ENCODE results near the gene MYRIP.
"Not testable (repeated sequence)": the region's sequence is repeated elsewhere in the genome, so short reads cannot be mapped to it uniquely, and the experiment has no call there.

MYRIP gene

GRCh38 chr3:40046149-40046548 lies 236.7 kb downstream of the MYRIP start:
- TF ChIP-seq TAF1 (IDR thresholded peaks at IDR 0.05; ENCODE audit: borderline replicate concordance, low read depth, low read length) (no peak), POLR2A (IDR thresholded peaks at IDR 0.05; ENCODE audit: low read depth, low read length) (no peak), POLR2AphosphoS5 (IDR thresholded peaks at IDR 0.05; ENCODE audit: low read depth, low read length) (no peak)
- no peak for DNase-seq (ENCODE audit: insufficient read length)
- no peak for FAIRE-seq

GRCh38 chr3:40047406-40047805 lies 238.0 kb downstream of the MYRIP start:
- FAIRE-seq: no peak
- TF ChIP-seq POLR2A (IDR thresholded peaks at IDR 0.05; ENCODE audit: low read depth, low read length) (no peak), TAF1 (IDR thresholded peaks at IDR 0.05; ENCODE audit: borderline replicate concordance, low read depth, low read length) (no peak), POLR2AphosphoS5 (IDR thresholded peaks at IDR 0.05; ENCODE audit: low read depth, low read length) (no peak)
- DNase-seq (ENCODE audit: insufficient read length): no peak

DNA sequence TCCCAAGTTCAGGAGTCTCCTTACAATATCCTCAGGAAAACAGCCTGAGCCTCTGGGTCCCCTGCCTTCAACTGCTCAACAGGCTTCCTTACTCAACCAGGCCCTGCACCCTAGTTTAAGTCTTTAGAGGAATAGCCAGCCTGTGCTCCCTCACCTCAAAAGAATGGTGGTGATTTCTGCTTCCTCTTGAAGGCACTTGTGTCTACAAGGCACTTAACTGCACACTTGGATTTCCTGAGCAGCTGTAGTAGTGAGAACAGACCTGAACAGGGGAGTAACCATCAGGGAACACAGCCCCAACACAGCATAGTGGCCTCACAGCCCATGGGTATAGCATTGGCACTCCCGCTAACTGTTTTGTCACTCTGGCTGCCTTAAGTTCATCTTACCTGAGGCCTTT lies 244.3 kb downstream of the MYRIP start:
- TF ChIP-seq TAF1 (IDR thresholded peaks at IDR 0.05; ENCODE audit: borderline replicate concordance, low read depth, low read length): no peak
- TF ChIP-seq POLR2A (IDR thresholded peaks at IDR 0.05; ENCODE audit: low read depth, low read length): no peak
- TF ChIP-seq POLR2AphosphoS5 (IDR thresholded peaks at IDR 0.05; ENCODE audit: low read depth, low read length): no peak
- no peak for FAIRE-seq

GRCh38 chr3:40054568-40055222 lies 245.3 kb downstream of the MYRIP start:
- no peak for TF ChIP-seq POLR2AphosphoS5 (IDR thresholded peaks at IDR 0.05; ENCODE audit: low read depth, low read length)
- TF ChIP-seq TAF1 (IDR thresholded peaks at IDR 0.05; ENCODE audit: borderline replicate concordance, low read depth, low read length): no peak
- TF ChIP-seq POLR2A (IDR thresholded peaks at IDR 0.05; ENCODE audit: low read depth, low read length): no peak
- no peak for DNase-seq (ENCODE audit: insufficient read length)
- FAIRE-seq: no peak

More for the DNA sequence above, 244.3 kb downstream of the MYRIP start:
- no peak for DNase-seq (ENCODE audit: insufficient read length)

DNA sequence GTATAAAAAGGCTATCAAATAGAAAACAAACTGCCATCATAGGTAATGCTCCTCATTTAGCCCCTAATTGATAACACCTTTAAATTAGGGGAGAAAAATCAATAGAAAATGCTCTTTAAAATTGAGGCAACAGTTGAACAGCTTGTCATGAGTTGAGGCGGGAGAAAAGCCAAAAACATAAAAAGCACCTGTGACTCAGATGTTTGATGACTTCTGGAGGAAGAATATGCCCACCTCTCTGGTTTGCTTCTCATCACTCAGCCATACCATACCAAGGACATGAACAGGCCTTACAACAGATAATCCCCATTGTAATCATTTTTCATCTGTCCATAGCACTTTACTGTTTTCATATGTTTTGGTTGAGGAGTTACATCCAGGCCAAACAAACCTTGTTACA lies 246.0 kb downstream of the MYRIP start:
- FAIRE-seq (no peak), DNase-seq (ENCODE audit: insufficient read length) (no peak)
- TF ChIP-seq TAF1 (IDR thresholded peaks at IDR 0.05; ENCODE audit: borderline replicate concordance, low read depth, low read length): no peak
- no peak for TF ChIP-seq POLR2AphosphoS5 (IDR thresholded peaks at IDR 0.05; ENCODE audit: low read depth, low read length)
- TF ChIP-seq POLR2A (IDR thresholded peaks at IDR 0.05; ENCODE audit: low read depth, low read length): no peak

GRCh38 chr3:40055956-40056355 lies 246.5 kb downstream of the MYRIP start:
- DNase-seq (ENCODE audit: insufficient read length): no peak
- TF ChIP-seq POLR2A (IDR thresholded peaks at IDR 0.05; ENCODE audit: low read depth, low read length): no peak
- TF ChIP-seq POLR2AphosphoS5 (IDR thresholded peaks at IDR 0.05; ENCODE audit: low read depth, low read length): no peak
- no peak for TF ChIP-seq TAF1 (IDR thresholded peaks at IDR 0.05; ENCODE audit: borderline replicate concordance, low read depth, low read length)
- FAIRE-seq: no peak

- no peak for FAIRE-seq
- no peak for DNase-seq (ENCODE audit: insufficient read length)
- TF ChIP-seq TAF1 (IDR thresholded peaks at IDR 0.05; ENCODE audit: borderline replicate concordance, low read depth, low read length): no peak
Measured at GRCh38 chr3:40057077-40057476, 247.7 kb downstream of the MYRIP start.

- TF ChIP-seq TAF1 (IDR thresholded peaks at IDR 0.05; ENCODE audit: borderline replicate concordance, low read depth, low read length): no peak
- no peak for TF ChIP-seq POLR2A (IDR thresholded peaks at IDR 0.05; ENCODE audit: low read depth, low read length)
- TF ChIP-seq POLR2AphosphoS5 (IDR thresholded peaks at IDR 0.05; ENCODE audit: low read depth, low read length): no peak
- DNase-seq (ENCODE audit: insufficient read length): no peak
- FAIRE-seq: no peak
Measured at GRCh38 chr3:40057786-40058185, 248.4 kb downstream of the MYRIP start.

GRCh38 chr3:40068636-40069035 lies 259.2 kb downstream of the MYRIP start:
- no peak for TF ChIP-seq POLR2AphosphoS5 (IDR thresholded peaks at IDR 0.05; ENCODE audit: low read depth, low read length)
- TF ChIP-seq TAF1 (IDR thresholded peaks at IDR 0.05; ENCODE audit: borderline replicate concordance, low read depth, low read length): no peak
- no peak for TF ChIP-seq POLR2A (IDR thresholded peaks at IDR 0.05; ENCODE audit: low read depth, low read length)
- DNase-seq (ENCODE audit: insufficient read length): no peak
- no peak for FAIRE-seq

- DNase-seq (ENCODE audit: insufficient read length) (no peak), FAIRE-seq (no peak)
- TF ChIP-seq POLR2A (IDR thresholded peaks at IDR 0.05; ENCODE audit: low read depth, low read length) (no peak), TAF1 (IDR thresholded peaks at IDR 0.05; ENCODE audit: borderline replicate concordance, low read depth, low read length) (no peak), POLR2AphosphoS5 (IDR thresholded peaks at IDR 0.05; ENCODE audit: low read depth, low read length) (no peak)
Measured at GRCh38 chr3:40070816-40071215, 261.4 kb downstream of the MYRIP start.

DNA sequence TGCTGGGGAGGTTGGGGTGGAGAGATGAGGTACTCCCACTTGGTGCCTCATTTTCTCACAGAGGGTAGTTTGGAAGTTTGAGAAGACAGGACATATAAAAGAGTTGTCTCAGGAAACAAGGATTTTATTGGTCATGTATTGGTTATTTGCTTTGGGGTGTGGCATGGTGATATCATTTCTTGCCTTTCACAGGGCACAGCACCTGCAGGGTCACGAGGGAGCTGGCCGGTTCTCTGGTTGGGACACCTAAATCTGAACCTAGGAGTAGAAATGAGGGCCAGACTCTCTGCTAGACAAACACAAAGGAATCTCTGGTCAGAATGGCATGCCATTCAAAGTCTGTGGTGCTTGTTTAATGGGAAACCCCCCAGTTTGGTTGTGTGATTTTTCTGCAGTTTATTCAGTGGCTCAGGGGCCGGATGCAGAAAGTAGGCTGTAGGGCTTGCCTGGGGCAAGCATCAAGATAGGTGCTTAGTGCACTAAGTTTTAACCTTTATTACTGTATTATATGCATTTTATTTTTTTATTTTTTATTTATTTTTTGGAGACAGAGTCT lies 262.4 kb downstream of the MYRIP start:
- no peak for DNase-seq (ENCODE audit: insufficient read length)
- no peak for TF ChIP-seq POLR2AphosphoS5 (IDR thresholded peaks at IDR 0.05; ENCODE audit: low read depth, low read length)
- TF ChIP-seq POLR2A (IDR thresholded peaks at IDR 0.05; ENCODE audit: low read depth, low read length): no peak
- TF ChIP-seq TAF1 (IDR thresholded peaks at IDR 0.05; ENCODE audit: borderline replicate concordance, low read depth, low read length): no peak
- peak; percentile 5 for FAIRE-seq

DNA sequence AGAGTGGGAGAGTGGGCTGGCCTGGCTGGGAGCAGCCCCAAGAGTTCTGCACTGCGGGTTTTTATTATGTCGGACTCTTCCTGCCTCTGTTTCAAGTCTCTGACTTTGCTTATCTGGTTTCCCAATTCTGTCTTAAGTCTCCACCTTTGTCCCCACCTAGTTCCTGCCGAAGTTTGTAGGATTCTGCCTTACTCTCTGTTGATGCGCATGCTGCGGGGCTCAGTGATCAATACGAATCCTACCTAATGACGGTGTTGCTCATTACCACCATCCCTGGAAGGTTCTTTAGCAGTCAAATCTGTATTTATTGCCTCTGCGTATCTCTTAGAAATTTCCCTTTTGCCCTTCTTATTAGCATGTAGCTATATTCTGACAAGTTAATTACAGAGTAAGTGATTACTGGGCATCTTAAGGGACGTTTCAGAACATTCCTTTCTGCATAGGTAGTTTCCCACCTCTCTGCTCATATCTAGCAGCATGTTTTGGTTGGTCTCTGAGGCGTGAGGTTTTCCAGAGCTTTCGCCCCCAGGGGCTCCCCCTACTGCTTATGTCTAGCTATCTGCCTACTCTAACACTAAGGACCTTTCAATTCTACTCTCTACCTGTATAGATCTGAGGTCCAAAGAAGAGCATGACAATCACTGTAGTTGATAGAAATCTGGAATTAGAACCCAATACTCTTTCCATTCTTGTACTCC lies 264.1 kb downstream of the MYRIP start:
- DNase-seq (ENCODE audit: insufficient read length): no peak
- no peak for TF ChIP-seq POLR2A (IDR thresholded peaks at IDR 0.05; ENCODE audit: low read depth, low read length)
- no peak for TF ChIP-seq POLR2AphosphoS5 (IDR thresholded peaks at IDR 0.05; ENCODE audit: low read depth, low read length)
- TF ChIP-seq TAF1 (IDR thresholded peaks at IDR 0.05; ENCODE audit: borderline replicate concordance, low read depth, low read length): no peak
- FAIRE-seq: no peak

GRCh38 chr3:40077139-40077538 lies 267.7 kb downstream of the MYRIP start:
- FAIRE-seq; DNase-seq (ENCODE audit: insufficient read length): not testable (repeated sequence)

- not testable (repeated sequence) for DNase-seq (ENCODE audit: insufficient read length); FAIRE-seq
Measured at GRCh38 chr3:40077828-40078492, 268.6 kb downstream of the MYRIP start.

Measured in GM12892 (cell line).